IMR-90 (cell line): ENCODE results near the gene RNU6-9. TPM values are rescaled to one million over a fixed set of nuclear protein-coding genes. Genes with fewer than 3 reads are reported as not detected.
A peak's percentile ranks its signal among the peaks of the same experiment; 100 is the strongest.

ENCODE experiments used
- ATAC-seq: fragments of 200-7000 bp; cut with Tn5 transposase; 2 replicates; pipeline ENCODE4 v1.9.1; 2020; ENCODE audit warnings: low read depth, mild to moderate bottlenecking, moderate library complexity
- BruUV-seq: library from RNA; stranded (reverse); fragments of 400-500 nt; replicated peaks from 2 replicates; lab custom pipeline; 2021; lab: Mats Ljungman, UMichigan
- CTCF ChIA-PET: fragments of 300-600 bp; formaldehyde crosslinking; extraction: SDS; loops from one replicate; lab custom pipeline; 2021; ENCODE audit warnings: antibody characterized with exemption; lab: Yijun Ruan, JAX
- POLR2A ChIA-PET: fragments of 300-600 bp; sonication (Branson Sonifier 250); formaldehyde crosslinking; loops from one replicate; lab custom pipeline; 2022; ENCODE audit warnings: antibody characterized with exemption; ENCODE audit not compliant: unreplicated experiment; lab: Charles Lee
- DNase-seq: peaks from one replicate; pipeline ENCODE4 v3.0.0; 2013
- H2AFZ ChIP-seq: replicated peaks from 2 replicates; pipeline ENCODE3; 2013; ENCODE audit warnings: low read length, mild to moderate bottlenecking; ENCODE audit not compliant: poor library complexity
- H2AK5ac ChIP-seq: 2 replicates; pipeline ENCODE4 v1.6.1; 2013; ENCODE audit warnings: low read depth, low read length, inconsistent platforms
- H2AK9ac ChIP-seq: replicated peaks from 2 replicates; pipeline ENCODE3; 2013; ENCODE audit warnings: mild to moderate bottlenecking, low read depth, low read length, moderate library complexity; ENCODE audit not compliant: poor library complexity
- H2BK120ac ChIP-seq: 2 replicates; pipeline ENCODE4 v1.6.1; 2013; ENCODE audit warnings: low read depth, low read length, inconsistent platforms
- H2BK15ac ChIP-seq: 3 replicates; pipeline ENCODE4 v1.6.1; 2013; ENCODE audit warnings: low read depth, low read length, inconsistent platforms
- H2BK20ac ChIP-seq: 2 replicates; pipeline ENCODE4 v1.6.1; 2013; ENCODE audit warnings: low read depth, mild to moderate bottlenecking, inconsistent platforms, low read length, moderate library complexity
- H2BK5ac ChIP-seq: 2 replicates; pipeline ENCODE4 v1.6.1; 2013; ENCODE audit warnings: mild to moderate bottlenecking, low read depth, low read length, inconsistent platforms; ENCODE audit not compliant: poor library complexity, severe bottlenecking
- H3K14ac ChIP-seq: replicated peaks from 2 replicates; pipeline ENCODE4 v1.6.1; 2013; ENCODE audit warnings: low read depth, low read length, inconsistent platforms
- H3K18ac ChIP-seq: 2 replicates; pipeline ENCODE4 v1.6.1; 2013; ENCODE audit warnings: low read depth, low read length, control low read depth
- H3K23ac ChIP-seq: 2 replicates; pipeline ENCODE4 v1.6.1; 2013; ENCODE audit warnings: low read depth, low read length, inconsistent platforms
- H3K27ac ChIP-seq: 2 replicates; pipeline ENCODE4 v1.5.1; 2013; ENCODE audit warnings: mild to moderate bottlenecking, control low read depth, low read length; ENCODE audit not compliant: insufficient read depth
- H3K27me3 ChIP-seq: 2 replicates; pipeline ENCODE4 v1.6.1; 2013; ENCODE audit warnings: low read length; ENCODE audit not compliant: control insufficient read depth, insufficient read depth
- H3K36me3 ChIP-seq: 2 replicates; pipeline ENCODE4 v1.6.1; 2013; ENCODE audit warnings: low read length, mixed read lengths; ENCODE audit not compliant: control insufficient read depth, insufficient read depth
- H3K4ac ChIP-seq: 2 replicates; pipeline ENCODE4 v1.6.1; 2013; ENCODE audit warnings: low read depth, low read length, inconsistent platforms
- H3K4me1 ChIP-seq: 2 replicates; pipeline ENCODE4 v1.6.1; 2013; ENCODE audit warnings: low read length, mixed read lengths; ENCODE audit not compliant: control insufficient read depth, insufficient read depth
- H3K4me2 ChIP-seq: 2 replicates; pipeline ENCODE4 v1.6.1; 2013; ENCODE audit warnings: low read depth, mild to moderate bottlenecking, control low read depth, low read length, moderate library complexity
- H3K4me3 ChIP-seq: 2 replicates; pipeline ENCODE4 v1.5.1; 2013; ENCODE audit warnings: low read depth, mild to moderate bottlenecking, control low read depth, low read length, moderate library complexity; ENCODE audit not compliant: insufficient read depth
- H3K56ac ChIP-seq: 2 replicates; pipeline ENCODE4 v1.6.1; 2013; ENCODE audit warnings: low read length, inconsistent platforms; ENCODE audit not compliant: insufficient read depth; ENCODE audit errors: extremely low read depth
- H3K79me1 ChIP-seq, 2 experiments: 2 replicates each; pipeline ENCODE4 v1.6.1; 2013; ENCODE audit warnings: low read length in 2 of 2, inconsistent platforms in 1 of 2, low read depth in 1 of 2
- H3K9ac ChIP-seq: 2 replicates; pipeline ENCODE4 v1.6.1; 2013; ENCODE audit warnings: low read depth, low read length, control low read depth
- H3K9me1 ChIP-seq: 2 replicates; pipeline ENCODE4 v1.6.1; 2013; ENCODE audit warnings: low read length, inconsistent platforms; ENCODE audit not compliant: insufficient read depth
- H3K9me3 ChIP-seq: 2 replicates; pipeline ENCODE4 v1.6.1; 2013; ENCODE audit warnings: low read length; ENCODE audit not compliant: control insufficient read depth, insufficient read depth
- H4K20me1 ChIP-seq: 2 replicates; pipeline ENCODE4 v1.6.1; 2013; ENCODE audit warnings: low read length, inconsistent platforms; ENCODE audit not compliant: insufficient read depth
- H4K5ac ChIP-seq: 2 replicates; pipeline ENCODE4 v1.6.1; 2013; ENCODE audit warnings: mild to moderate bottlenecking, low read depth, low read length, control low read depth
- H4K8ac ChIP-seq, 2 experiments: 2 replicates each; pipeline ENCODE4 v1.6.1; 2013; ENCODE audit warnings: low read depth in 2 of 2, low read length in 2 of 2, control low read depth in 1 of 2, inconsistent platforms in 1 of 2
- H4K91ac ChIP-seq: 2 replicates; pipeline ENCODE4 v1.6.1; 2013; ENCODE audit warnings: low read depth, low read length, inconsistent platforms; ENCODE audit not compliant: insufficient read depth
- CEBPB ChIP-seq: IDR thresholded peaks from 2 replicates; pipeline ENCODE4 v1.6.1; 2012; ENCODE audit warnings: low read depth, low read length, improper control_type of control experiment
- CHD1 ChIP-seq: IDR thresholded peaks from 2 replicates; pipeline ENCODE4 v1.6.1; 2012; ENCODE audit warnings: low read depth, low read length, improper control_type of control experiment
- CTCF ChIP-seq: conservative IDR thresholded peaks from 2 replicates; pipeline ENCODE4 v1.5.1; 2012; ENCODE audit warnings: mild to moderate bottlenecking, low read depth, low read length, improper control_type of control experiment
- FOS ChIP-seq: fragments of 150-350 bp; IDR thresholded peaks from 2 replicates; pipeline ENCODE4 v1.6.1; 2016; ENCODE audit warnings: low read depth, low read length
- MAFK ChIP-seq: IDR thresholded peaks from 2 replicates; pipeline ENCODE4 v1.6.1; 2012; ENCODE audit warnings: low read depth, low read length, improper control_type of control experiment
- MAZ ChIP-seq: IDR thresholded peaks from 2 replicates; pipeline ENCODE4 v1.6.1; 2012; ENCODE audit warnings: low read depth, mild to moderate bottlenecking, low read length, improper control_type of control experiment, moderate library complexity, borderline replicate concordance
- MXI1 ChIP-seq: IDR thresholded peaks from 2 replicates; pipeline ENCODE4 v1.6.1; 2012; ENCODE audit warnings: low read depth, mild to moderate bottlenecking, low read length, moderate library complexity, borderline replicate concordance
- NFE2L2 ChIP-seq: fragments of 150-350 bp; IDR thresholded peaks from 2 replicates; pipeline ENCODE4 v1.6.1; 2016; ENCODE audit warnings: low read depth, mild to moderate bottlenecking, low read length
- POLR2A ChIP-seq: IDR thresholded peaks from 2 replicates; pipeline ENCODE4 v1.6.1; 2012; ENCODE audit warnings: mild to moderate bottlenecking, low read depth, low read length
- RAD21 ChIP-seq: IDR thresholded peaks from 2 replicates; pipeline ENCODE4 v1.6.1; 2012; ENCODE audit warnings: low read length, improper control_type of control experiment
- RCOR1 ChIP-seq: IDR thresholded peaks from 2 replicates; pipeline ENCODE4 v1.6.1; 2012; ENCODE audit warnings: mild to moderate bottlenecking, low read length, improper control_type of control experiment; ENCODE audit not compliant: insufficient replicate concordance
- RFX5 ChIP-seq: IDR thresholded peaks from 2 replicates; pipeline ENCODE4 v1.8.0; 2012; ENCODE audit warnings: low read depth, mild to moderate bottlenecking, low read length, moderate library complexity
- SMC3 ChIP-seq: fragments of 150-350 bp; IDR thresholded peaks from 2 replicates; pipeline ENCODE4 v1.6.1; 2016; ENCODE audit warnings: low read depth, mild to moderate bottlenecking, antibody characterized with exemption, low read length, moderate library complexity
- USF2 ChIP-seq: fragments of 150-350 bp; IDR thresholded peaks from 2 replicates; pipeline ENCODE4 v1.6.1; 2017; ENCODE audit warnings: mild to moderate bottlenecking, antibody characterized with exemption, low read length, low read depth
- WGBS, 2 experiments: methylation state at CpG; one replicate each; pipeline versions ENCODE4 v1.1.5 to v1.1.7; 2013; ENCODE audit warnings: missing lambda C conversion rate in 2 of 2; ENCODE audit not compliant: insufficient read length in 1 of 2; ENCODE audit errors: extremely low coverage in 2 of 2; 5-methylcytosine and 5-hydroxymethylcytosine counted together
- dilution Hi-C: fragments of 300-500 bp; cut with HindIII; formaldehyde crosslinking; loops from one replicate; pipeline ENCODE4 v1.14.3; 2018; ENCODE audit warnings: low sequenced_read_pairs; ENCODE audit not compliant: unreplicated experiment
- in situ Hi-C: fragments of 300-500 bp; cut with MboI; formaldehyde crosslinking; loops from 3 replicates; pipeline ENCODE4 v1.14.3; 2019; ENCODE audit warnings: low sequenced_read_pairs, inconsistent platforms, mixed read lengths
- intact Hi-C: fragments of 100-400 bp; cut with micrococcal nuclease; formaldehyde crosslinking; loops from 2 replicates; pipeline ENCODE4 v1.10.0; 2022
- polyA plus RNA-seq, 3 experiments: library from polyadenylated mRNA; depleted of rRNA; stranded (reverse); fragments of >200 nt; gene quantifications; 2 replicates each; pipeline ENCODE4 v1.2.3, GENCODE V29; 2012; ENCODE audit warnings: low replicate concordance in 1 of 3
- total RNA-seq: library from RNA; depleted of rRNA; stranded (reverse); fragments of >200 nt; gene quantifications from 2 replicates; pipeline ENCODE4 v1.2.3, GENCODE V29; 2012
- TF ChIP-seq, protein P1 (sequence below): fragments of 150-350 bp; IDR thresholded peaks from 2 replicates; pipeline ENCODE4 v1.6.1; 2016; ENCODE audit warnings: low read depth, mild to moderate bottlenecking, low read length, moderate library complexity, borderline replicate concordance

The RNU6-9 gene
- total and polyA plus RNA-seq, 2 of the 4 experiments (the other 2 are of a cell fraction): not detected

DNA sequence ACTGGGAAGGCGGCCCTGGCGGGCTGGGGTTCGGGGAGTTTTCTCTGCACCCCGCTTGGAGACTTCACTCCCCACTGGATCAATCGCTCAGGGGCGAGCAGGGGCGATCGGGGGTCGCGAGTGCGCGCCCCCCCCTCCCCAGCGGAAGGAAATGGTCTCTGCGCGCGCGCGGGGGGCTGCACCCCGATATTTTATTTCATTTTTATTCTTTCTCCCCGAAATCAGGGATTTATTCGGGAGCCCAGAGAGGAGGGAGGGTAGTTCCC lies 33.0 kb downstream of the RNU6-9 start:
- intact Hi-C loops (loop anchor here (1.0 to 2.0 kb wide), 2 partner anchors 56 to 315 kb away; partner anchors contain the start of gene ATP5F1D), dilution Hi-C loops (no loop called here), in situ Hi-C loops (no loop called here)
- Histone ChIP-seq H4K5ac (peak overlapping the region; percentile 25; the same call in 1 of the 2 replicates), H2AFZ (peak overlapping the region; percentile 95), H3K4me1 (peaks cover 5% of the 10 kb centered on the region), H3K9me3 (no peaks in the 10 kb centered on the region), H3K27me3 (no peaks in the 10 kb centered on the region), H3K14ac (peak overlapping the region; percentile 63), H2BK15ac (no peak overlapping the region), H3K27ac (peak overlapping the region; percentile 97), H3K18ac (peak overlapping the region; percentile 85; the same call in 1 of the 2 replicates), H4K8ac (peak overlapping the region in 1 of 2 experiments; percentile 60; a peak in 1 of 4 replicates), H3K4ac (peak overlapping the region; percentile 76), H2BK5ac (peak overlapping the region; percentile 87), H3K9ac (peak overlapping the region; percentile 98), H3K9me1 (no peaks in the 10 kb centered on the region), H2BK20ac (no peak overlapping the region), H2AK5ac (peak overlapping the region; percentile 59; the same call in 1 of the 2 replicates), H3K23ac (peak overlapping the region; percentile 80; the same call in 1 of the 2 replicates), H4K91ac (peak overlapping the region; percentile 55), H3K79me1 (peaks cover 0 to 37% of the 10 kb centered on the region in 2 experiments; a peak in 1 of 4 replicates), H3K4me3 (peak overlapping the region; percentile 96), H3K4me2 (peak overlapping the region; percentile 31; the same call in 1 of the 2 replicates), H2BK120ac (peak overlapping the region; percentile 46; the same call in 1 of the 2 replicates), H4K20me1 (peaks cover 10% of the 10 kb centered on the region), H2AK9ac (peak overlapping the region; percentile 99), H3K36me3 (peaks cover 21% of the 10 kb centered on the region), H3K56ac (peak overlapping the region; percentile 67)
- no peak for DNase-seq
- WGBS, 2 experiments: no CpG with 5 or more reads among the region's 21 CpGs
- ATAC-seq: no peak
- no TSS peak for BruUV-seq
- CTCF ChIA-PET: no interaction called here
- POLR2A ChIA-PET: no interaction called here
- TF ChIP-seq RCOR1 (no peak), MAZ (no peak), MAFK (no peak), CHD1 (no peak), CEBPB (no peak), RFX5 (no peak), RAD21 (no peak), USF2 (no peak), FOS (no peak), POLR2A (no peak), NFE2L2 (no peak), MXI1 (no peak), CTCF (no peak), SMC3 (no peak)
- TF ChIP-seq, protein P1, sequence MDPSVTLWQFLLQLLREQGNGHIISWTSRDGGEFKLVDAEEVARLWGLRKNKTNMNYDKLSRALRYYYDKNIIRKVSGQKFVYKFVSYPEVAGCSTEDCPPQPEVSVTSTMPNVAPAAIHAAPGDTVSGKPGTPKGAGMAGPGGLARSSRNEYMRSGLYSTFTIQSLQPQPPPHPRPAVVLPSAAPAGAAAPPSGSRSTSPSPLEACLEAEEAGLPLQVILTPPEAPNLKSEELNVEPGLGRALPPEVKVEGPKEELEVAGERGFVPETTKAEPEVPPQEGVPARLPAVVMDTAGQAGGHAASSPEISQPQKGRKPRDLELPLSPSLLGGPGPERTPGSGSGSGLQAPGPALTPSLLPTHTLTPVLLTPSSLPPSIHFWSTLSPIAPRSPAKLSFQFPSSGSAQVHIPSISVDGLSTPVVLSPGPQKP: no peak
